Neural progenitor cell (in vitro differentiated cells): ENCODE data around the gene PRMT7. TPM values are rescaled to one million over a fixed set of nuclear protein-coding genes. Genes with fewer than 3 reads are reported as not detected.
A peak's percentile ranks its signal among the peaks of the same experiment; 100 is the strongest.

Experiments used
- DNase-seq: peaks from one replicate; pipeline ENCODE4 v3.0.0-alpha.2; 2016; ENCODE audit warnings: low spot score
- H2AFZ ChIP-seq: fragments of 200-600 bp; sonication (generic); replicated peaks from 2 replicates; pipeline ENCODE4 v1.6.1; 2016; ENCODE audit warnings: antibody characterized with exemption
- H3F3A ChIP-seq: fragments of 200-600 bp; sonication (generic); 2 replicates; pipeline ENCODE4 v1.6.1; 2016; ENCODE audit warnings: antibody characterized with exemption, low read depth
- H3K27ac ChIP-seq: fragments of 200-600 bp; sonication (generic); 2 replicates; pipeline ENCODE4 v1.5.1; 2016; ENCODE audit warnings: mild to moderate bottlenecking
- H3K27me3 ChIP-seq: fragments of 200-600 bp; sonication (generic); 2 replicates; pipeline ENCODE4 v1.6.1; 2016; ENCODE audit warnings: mild to moderate bottlenecking, moderate library complexity
- H3K36me3 ChIP-seq: fragments of 200-600 bp; sonication (generic); 2 replicates; pipeline ENCODE4 v1.5.1; 2016
- H3K4me1 ChIP-seq: fragments of 200-600 bp; sonication (generic); 2 replicates; pipeline ENCODE4 v1.6.1; 2016; ENCODE audit warnings: mixed run types
- H3K4me2 ChIP-seq: fragments of 200-600 bp; sonication (generic); 2 replicates; pipeline ENCODE4 v1.6.1; 2016
- H3K4me3 ChIP-seq: fragments of 200-600 bp; sonication (generic); 2 replicates; pipeline ENCODE4 v1.5.1; 2016
- H3K79me2 ChIP-seq: fragments of 200-600 bp; sonication (generic); 2 replicates; pipeline ENCODE4 v1.6.1; 2016; ENCODE audit warnings: low read depth
- H3K9ac ChIP-seq: fragments of 200-600 bp; sonication (generic); 2 replicates; pipeline ENCODE4 v1.6.1; 2016
- H3K9me3 ChIP-seq: fragments of 200-600 bp; sonication (generic); 2 replicates; pipeline ENCODE4 v1.5.1; 2016; ENCODE audit warnings: low read depth
- H4K20me1 ChIP-seq: fragments of 200-600 bp; sonication (generic); 2 replicates; pipeline ENCODE4 v1.6.1; 2016; ENCODE audit warnings: low read depth
- H3K27ac Mint-ChIP-seq: 3 replicates; pipeline ENCODE4 v1.8.0; 2021; ENCODE audit warnings: mixed read lengths
- H3K27me3 Mint-ChIP-seq: 2 replicates; pipeline ENCODE4 v1.8.0; 2022; ENCODE audit warnings: low read depth, mild to moderate bottlenecking, inconsistent platforms, moderate library complexity, mixed read lengths; ENCODE audit not compliant: insufficient read depth
- H3K36me3 Mint-ChIP-seq: 3 replicates; pipeline ENCODE4 v1.8.0; 2021; ENCODE audit warnings: mixed read lengths
- H3K4me1 Mint-ChIP-seq: 3 replicates; pipeline ENCODE4 v1.8.0; 2021; ENCODE audit warnings: mixed read lengths
- H3K4me3 Mint-ChIP-seq: 3 replicates; pipeline ENCODE4 v1.8.0; 2021; ENCODE audit warnings: mild to moderate bottlenecking, moderate library complexity, mixed read lengths
- H3K9me3 Mint-ChIP-seq: 3 replicates; pipeline ENCODE4 v1.8.0; 2020; ENCODE audit warnings: mixed read lengths
- EZH2 ChIP-seq: fragments of 200-600 bp; sonication (generic); IDR thresholded peaks from 2 replicates; pipeline ENCODE4 v1.6.1; 2017; ENCODE audit warnings: antibody characterized with exemption, mild to moderate bottlenecking, moderate library complexity
- EZH2phosphoT487 ChIP-seq: fragments of 200-600 bp; sonication (generic); IDR thresholded peaks from 2 replicates; pipeline ENCODE4 v1.6.1; 2017; ENCODE audit warnings: antibody characterized with exemption
- total RNA-seq: library from RNA; depleted of rRNA; stranded (reverse); fragments of >200 nt; gene quantifications from 2 replicates; pipeline ENCODE4 v1.2.3, GENCODE V29; 2015; ENCODE audit warnings: low replicate concordance
- TF ChIP-seq, protein P1 (sequence below): fragments of 200-600 bp; sonication (generic); IDR thresholded peaks from 2 replicates; pipeline ENCODE4 v1.5.1; 2017; ENCODE audit warnings: antibody characterized with exemption, mild to moderate bottlenecking

The PRMT7 gene
- total RNA-seq, 1 donor from 2014 or later, result 70.2 TPM

DNA sequence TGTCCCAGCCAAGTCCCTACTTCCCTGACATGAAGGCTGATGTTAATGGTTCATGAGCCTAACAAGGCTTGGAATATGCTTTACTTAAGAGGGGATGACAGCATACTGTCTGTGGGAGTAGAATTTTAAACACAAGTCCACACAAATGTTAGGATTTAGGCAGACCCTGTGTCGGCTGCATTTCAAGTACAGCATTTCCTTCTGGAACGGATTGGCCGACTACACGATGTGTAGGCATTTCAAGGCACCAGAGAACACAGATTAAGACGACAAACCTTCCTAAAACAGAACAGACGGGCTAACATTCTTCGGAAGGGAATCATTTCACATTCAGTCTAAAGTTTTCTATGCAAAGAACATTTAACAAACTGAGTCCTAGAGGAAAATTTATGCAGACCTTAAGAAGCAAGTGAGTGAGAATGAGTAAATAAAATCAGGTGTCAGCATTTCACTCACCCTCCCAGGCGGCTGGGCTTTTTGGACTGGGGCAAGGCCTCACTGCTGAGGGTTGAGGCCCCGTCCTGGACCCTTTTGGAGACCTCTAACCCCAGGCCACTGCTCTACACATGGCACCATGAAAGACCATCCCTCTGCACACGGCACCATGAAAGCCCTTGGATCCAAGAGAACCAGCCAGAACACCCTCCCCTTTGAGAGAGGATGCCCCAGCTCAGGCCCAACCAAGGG, 70.0 kb downstream of the PRMT7 start:
- no peak overlapping the region for H3K4me3 Mint-ChIP-seq

DNA sequence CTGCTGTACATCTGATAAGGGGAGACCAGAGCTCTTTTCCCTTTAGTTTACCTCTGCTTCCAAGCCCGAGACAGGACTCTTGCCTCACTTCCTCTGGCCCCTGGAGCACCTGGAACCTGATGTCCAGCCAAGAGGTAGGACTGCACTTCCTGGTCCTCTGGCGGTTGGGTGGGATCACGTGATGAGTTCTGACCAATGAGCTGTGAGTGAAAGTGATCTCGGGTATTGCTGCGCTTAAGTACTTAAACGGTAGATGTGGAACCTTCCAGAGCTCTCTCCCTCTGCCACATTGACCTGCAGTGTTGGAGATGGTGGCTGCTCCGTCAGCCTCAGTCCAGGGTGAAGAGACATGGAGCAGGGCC, 70.5 kb downstream of the PRMT7 start:
- TF ChIP-seq, protein P1, sequence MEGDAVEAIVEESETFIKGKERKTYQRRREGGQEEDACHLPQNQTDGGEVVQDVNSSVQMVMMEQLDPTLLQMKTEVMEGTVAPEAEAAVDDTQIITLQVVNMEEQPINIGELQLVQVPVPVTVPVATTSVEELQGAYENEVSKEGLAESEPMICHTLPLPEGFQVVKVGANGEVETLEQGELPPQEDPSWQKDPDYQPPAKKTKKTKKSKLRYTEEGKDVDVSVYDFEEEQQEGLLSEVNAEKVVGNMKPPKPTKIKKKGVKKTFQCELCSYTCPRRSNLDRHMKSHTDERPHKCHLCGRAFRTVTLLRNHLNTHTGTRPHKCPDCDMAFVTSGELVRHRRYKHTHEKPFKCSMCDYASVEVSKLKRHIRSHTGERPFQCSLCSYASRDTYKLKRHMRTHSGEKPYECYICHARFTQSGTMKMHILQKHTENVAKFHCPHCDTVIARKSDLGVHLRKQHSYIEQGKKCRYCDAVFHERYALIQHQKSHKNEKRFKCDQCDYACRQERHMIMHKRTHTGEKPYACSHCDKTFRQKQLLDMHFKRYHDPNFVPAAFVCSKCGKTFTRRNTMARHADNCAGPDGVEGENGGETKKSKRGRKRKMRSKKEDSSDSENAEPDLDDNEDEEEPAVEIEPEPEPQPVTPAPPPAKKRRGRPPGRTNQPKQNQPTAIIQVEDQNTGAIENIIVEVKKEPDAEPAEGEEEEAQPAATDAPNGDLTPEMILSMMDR, result no peak
- no peak for TF ChIP-seq EZH2phosphoT487
- no peak for TF ChIP-seq EZH2
- H3K9me3 ChIP-seq, result no peaks in the 10 kb centered on the region
- no peak overlapping the region for H2AFZ ChIP-seq

More for the DNA sequence above, 70.0 kb downstream of the PRMT7 start:
- no peak for DNase-seq
- Histone ChIP-seq H2AFZ (no peak overlapping the region), H4K20me1 (no peaks in the 10 kb centered on the region), H3K27me3 (no peaks in the 10 kb centered on the region), H3K27ac (no peak overlapping the region), H3K36me3 (no peaks in the 10 kb centered on the region), H3K4me1 (peaks cover 28% of the 10 kb centered on the region), H3F3A (peaks cover 22% of the 10 kb centered on the region), H3K79me2 (no peaks in the 10 kb centered on the region), H3K9me3 (no peaks in the 10 kb centered on the region), H3K4me2 (no peak overlapping the region), H3K9ac (no peak overlapping the region), H3K4me3 (no peak overlapping the region)
- peaks cover 19% of the 10 kb centered on the region for H3K27me3 Mint-ChIP-seq
- H3K27ac Mint-ChIP-seq, result peak overlapping the region; percentile 30
- TF ChIP-seq EZH2phosphoT487, result no peak
- TF ChIP-seq, protein P1, result no peak
- TF ChIP-seq EZH2, result no peak
- peaks cover 55% of the 10 kb centered on the region for H3K4me1 Mint-ChIP-seq
- no peaks in the 10 kb centered on the region for H3K36me3 Mint-ChIP-seq
- H3K9me3 Mint-ChIP-seq, result no peaks in the 10 kb centered on the region

DNA sequence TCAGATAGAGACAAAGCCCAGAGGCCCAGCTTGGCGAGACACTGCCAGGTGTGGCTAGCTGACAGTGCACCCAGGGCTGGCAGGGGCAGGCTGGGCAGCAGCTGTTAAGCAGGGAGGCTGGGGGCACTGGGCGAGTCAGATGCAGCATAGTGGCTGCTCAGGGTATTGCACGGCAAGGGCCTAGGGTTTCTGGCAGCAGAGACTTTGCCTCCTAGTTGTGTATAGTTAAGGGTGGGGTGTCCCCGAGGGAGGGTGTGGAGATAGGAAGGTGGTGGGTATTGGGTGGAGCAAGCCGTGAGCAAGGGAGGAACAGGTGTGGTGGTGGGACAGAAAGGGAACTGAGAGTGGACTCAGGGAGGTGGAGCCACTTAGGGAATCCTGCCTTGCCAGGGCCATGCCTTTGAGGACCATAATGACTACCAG, 71.5 kb downstream of the PRMT7 start:
- no peaks in the 10 kb centered on the region for H3K27me3 ChIP-seq
- H3K9me3 Mint-ChIP-seq, result no peaks in the 10 kb centered on the region
- H4K20me1 ChIP-seq, result no peaks in the 10 kb centered on the region
- no peaks in the 10 kb centered on the region for H3K36me3 Mint-ChIP-seq
- H3K9me3 ChIP-seq, result no peaks in the 10 kb centered on the region
- peaks cover 20% of the 10 kb centered on the region for H3K4me1 ChIP-seq
- H3F3A ChIP-seq, result peaks cover 13% of the 10 kb centered on the region
- H3K4me2 ChIP-seq, result no peak overlapping the region
- H3K27ac Mint-ChIP-seq, result no peak overlapping the region
- peaks cover 19% of the 10 kb centered on the region for H3K27me3 Mint-ChIP-seq
- no peak overlapping the region for H3K9ac ChIP-seq
- no peaks in the 10 kb centered on the region for H3K36me3 ChIP-seq
- no peak overlapping the region for H2AFZ ChIP-seq
- no peak overlapping the region for H3K4me3 Mint-ChIP-seq
- no peak overlapping the region for H3K27ac ChIP-seq
- TF ChIP-seq EZH2, result no peak
- TF ChIP-seq EZH2phosphoT487, result no peak
- TF ChIP-seq, protein P1, result peak; percentile 45
- no peak overlapping the region for H3K4me3 ChIP-seq
- no peak for DNase-seq
- H3K4me1 Mint-ChIP-seq, result peaks cover 46% of the 10 kb centered on the region
- H3K79me2 ChIP-seq, result no peaks in the 10 kb centered on the region

More for the DNA sequence above, 70.5 kb downstream of the PRMT7 start:
- H3K27me3 Mint-ChIP-seq, result peaks cover 19% of the 10 kb centered on the region
- Histone ChIP-seq H3K4me3 (no peak overlapping the region), H3K36me3 (no peaks in the 10 kb centered on the region), H4K20me1 (no peaks in the 10 kb centered on the region), H3K79me2 (no peaks in the 10 kb centered on the region), H3K4me1 (peaks cover 23% of the 10 kb centered on the region), H3K27ac (no peak overlapping the region), H3K4me2 (no peak overlapping the region), H3K27me3 (no peaks in the 10 kb centered on the region), H3K9ac (no peak overlapping the region), H3F3A (peaks cover 16% of the 10 kb centered on the region)
- no peaks in the 10 kb centered on the region for H3K9me3 Mint-ChIP-seq
- DNase-seq, result no peak
- H3K4me1 Mint-ChIP-seq, result peaks cover 50% of the 10 kb centered on the region
- no peaks in the 10 kb centered on the region for H3K36me3 Mint-ChIP-seq
- no peak overlapping the region for H3K27ac Mint-ChIP-seq
- no peak overlapping the region for H3K4me3 Mint-ChIP-seq
